Activated CD8-positive, alpha-beta memory T cell treated with anti-CD3 and anti-CD28 coated beads, Interleukin-2, amount 50 U/mL, for 4 hours (primary cell): Measurements from ENCODE around the gene KATNAL2.

ENCODE experiments used
- DNase-seq: peaks from one replicate; pipeline ENCODE4 v3.0.0-alpha.2; 2020

KATNAL2 gene

DNA sequence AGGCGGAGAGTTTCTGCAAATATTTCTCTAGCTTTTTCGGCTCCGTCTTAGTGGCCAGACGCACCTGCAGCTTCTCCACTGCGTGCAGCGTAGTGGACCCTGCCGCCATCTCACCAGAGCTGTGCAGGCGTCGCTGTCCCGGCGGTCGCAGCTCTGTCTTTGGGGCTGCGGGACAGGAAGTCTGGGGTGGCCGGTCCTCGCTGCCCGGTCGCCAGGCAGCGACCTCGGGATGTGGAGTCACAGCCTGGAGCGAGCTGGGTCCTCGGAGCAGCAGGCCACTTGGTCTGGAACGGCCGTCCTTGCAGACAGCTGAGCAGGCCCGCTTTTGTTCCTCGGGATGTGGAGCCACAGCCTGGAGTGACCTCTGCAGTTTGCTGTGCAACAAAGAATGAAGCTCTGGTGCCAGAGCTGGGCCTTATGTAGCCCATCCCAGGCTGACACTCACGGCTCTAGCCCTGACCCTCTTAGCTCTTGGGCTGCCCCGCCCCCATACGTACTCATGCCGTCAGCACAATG is 117.8 kb downstream of the KATNAL2 start, which contains the start of gene ELOA2:
Gene ELOA2, minus strand, starts transcription at position 466 of the 516 bp plus-strand sequence. Its CDS starts 357 bp downstream, at position 109.
- no peak for DNase-seq

DNA sequence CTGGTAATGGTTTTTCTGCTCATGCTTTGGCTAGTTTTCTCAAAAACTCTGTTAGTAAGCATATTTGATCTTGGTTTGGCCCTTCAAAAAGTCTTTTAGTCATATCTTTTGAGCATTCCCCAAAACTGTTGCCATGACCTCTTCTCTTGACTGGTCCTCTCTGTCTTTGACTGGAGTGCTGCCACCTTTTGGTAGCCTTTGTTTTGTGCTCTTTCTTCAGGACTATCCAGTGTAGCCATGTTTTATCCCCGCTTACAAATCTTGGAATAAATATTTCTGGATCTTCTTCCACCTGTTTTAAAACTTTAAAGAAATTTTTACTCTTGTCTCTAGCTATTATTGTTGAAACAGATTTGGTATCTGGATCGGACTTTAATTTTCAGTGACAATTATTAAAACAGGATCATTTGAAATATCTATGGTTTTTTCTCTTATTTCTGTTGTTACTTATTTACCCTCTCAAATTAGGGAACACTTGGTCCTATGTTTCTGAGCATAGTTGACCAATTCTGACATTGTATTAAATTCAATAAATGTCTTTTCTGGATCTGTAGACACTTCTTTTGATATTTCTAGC is 119.0 kb downstream of the KATNAL2 start:
- DNase-seq = no peak

DNA sequence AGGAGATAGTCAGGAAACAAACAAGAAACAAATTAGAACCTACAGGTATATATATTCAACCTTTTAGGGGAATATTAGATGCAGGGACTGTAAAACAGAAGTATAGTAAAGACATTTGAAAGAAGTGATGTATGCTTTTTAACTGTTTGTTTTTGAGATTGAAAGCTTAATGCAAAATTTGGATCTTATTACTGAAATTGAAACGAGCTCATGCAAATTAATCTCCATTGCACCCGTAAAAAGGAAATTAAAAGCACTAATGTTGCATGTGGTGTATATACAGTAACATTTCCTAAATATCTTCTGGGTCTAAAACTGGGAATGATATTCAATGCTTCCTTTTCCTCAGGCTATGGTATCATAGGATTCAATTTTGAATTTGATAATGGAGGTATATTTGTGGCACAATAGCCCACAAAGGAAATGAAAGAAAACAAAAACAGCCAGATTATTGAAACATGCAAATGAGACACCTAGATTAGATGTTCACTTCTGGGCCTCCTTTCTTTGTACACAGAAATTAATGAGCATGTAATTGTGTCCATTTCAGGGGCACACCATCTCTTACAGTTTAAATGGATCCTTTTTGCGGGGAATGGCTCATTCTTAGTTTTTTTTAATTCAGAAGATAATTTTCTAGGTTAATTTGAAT is 119.7 kb downstream of the KATNAL2 start:
- no peak for DNase-seq

DNA sequence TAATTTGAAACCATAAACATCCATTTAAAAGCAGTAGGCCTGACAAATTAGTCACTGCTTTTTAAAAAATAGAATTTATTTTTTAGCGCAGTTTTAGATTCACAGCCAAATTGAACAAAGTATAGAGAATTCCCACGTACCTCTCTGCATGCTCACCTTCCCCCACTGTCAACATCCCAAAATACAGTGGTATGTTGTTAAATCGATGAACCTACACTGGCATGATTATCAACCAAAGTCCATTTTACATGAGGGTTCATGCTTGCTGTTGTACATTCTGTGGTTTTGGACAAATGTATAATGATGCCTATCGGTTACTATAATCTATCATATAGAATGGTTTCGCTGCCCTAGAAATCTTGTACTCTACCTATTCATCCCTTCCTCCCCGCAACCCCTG is 123.6 kb downstream of the KATNAL2 start:
- DNase-seq = no peak

DNA sequence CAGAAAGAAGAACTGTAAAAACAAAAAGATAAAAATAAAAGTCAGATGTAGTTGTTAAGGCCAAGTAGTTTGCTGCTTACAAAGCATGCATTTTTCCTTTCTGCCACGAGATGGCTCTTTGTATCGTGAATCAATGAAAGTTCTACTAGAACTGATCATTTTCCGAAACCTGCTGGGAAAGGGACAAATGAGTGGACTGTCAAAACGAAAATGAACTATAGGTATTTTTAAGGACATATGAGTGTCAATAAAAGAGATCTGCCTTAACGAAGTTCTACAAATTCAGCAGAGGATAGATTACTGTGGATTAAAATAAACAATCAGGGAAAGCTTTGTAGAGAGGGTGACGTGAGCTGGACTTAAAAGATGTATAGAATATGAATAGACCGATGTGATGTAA is 133.1 kb downstream of the KATNAL2 start:
- no peak for DNase-seq

DNA sequence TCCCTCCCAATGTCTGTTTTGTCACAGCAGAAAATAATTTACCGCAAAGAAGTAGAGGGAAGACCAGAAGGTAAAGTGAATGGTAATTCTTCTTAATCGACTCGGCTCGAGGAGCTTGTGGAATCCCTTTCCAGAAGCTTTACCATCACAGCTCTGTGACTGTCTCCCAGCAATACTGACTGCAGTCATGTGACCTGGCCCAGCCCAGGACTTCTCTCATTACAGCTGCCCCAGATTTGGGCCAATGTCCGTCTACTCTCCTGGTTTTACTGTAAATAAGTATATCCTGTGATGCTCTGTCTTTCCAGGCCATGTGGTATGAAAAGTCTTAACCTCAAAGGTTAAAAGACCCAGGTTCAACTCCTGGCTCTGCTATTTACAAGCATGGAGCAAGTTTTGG is 137.0 kb downstream of the KATNAL2 start:
- DNase-seq = no peak

DNA sequence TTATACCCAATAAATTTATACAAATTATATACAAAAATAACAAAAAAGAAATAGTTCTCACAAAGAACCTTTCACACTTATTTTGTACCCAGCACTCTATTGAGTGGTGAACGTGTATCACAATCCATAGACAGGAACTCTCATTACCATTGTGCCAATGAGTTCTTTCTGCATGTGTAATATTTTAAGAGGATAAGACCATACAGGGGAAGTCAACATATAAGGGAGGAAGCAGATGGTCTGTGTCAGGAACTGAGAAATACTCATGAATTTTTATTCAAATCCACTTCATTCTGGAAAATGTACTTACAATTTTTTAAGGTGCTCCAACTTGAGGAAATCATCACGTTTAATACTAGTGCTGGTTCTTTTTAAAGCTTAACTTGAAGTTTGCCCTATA is 145.1 kb downstream of the KATNAL2 start:
- DNase-seq = no peak

DNA sequence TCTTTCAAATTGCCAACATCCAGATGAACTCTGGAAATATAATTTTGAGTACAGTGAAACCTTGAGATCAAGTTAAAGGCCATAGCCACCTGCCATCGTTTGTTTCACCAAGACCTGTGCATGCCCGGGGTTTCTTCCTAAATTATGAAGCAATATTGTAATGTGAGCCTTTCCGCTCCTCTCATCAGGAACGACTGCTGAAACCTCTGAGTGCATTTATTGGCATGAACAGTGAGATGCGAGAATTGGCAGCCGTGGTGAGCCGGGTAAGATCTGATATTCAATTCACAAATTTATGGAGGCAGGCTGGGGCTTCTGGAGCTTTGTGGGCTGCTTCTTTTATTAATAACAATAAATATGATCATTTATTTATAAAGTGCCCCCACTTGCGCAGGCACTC is 145.7 kb downstream of the KATNAL2 start:
- DNase-seq = no peak

DNA sequence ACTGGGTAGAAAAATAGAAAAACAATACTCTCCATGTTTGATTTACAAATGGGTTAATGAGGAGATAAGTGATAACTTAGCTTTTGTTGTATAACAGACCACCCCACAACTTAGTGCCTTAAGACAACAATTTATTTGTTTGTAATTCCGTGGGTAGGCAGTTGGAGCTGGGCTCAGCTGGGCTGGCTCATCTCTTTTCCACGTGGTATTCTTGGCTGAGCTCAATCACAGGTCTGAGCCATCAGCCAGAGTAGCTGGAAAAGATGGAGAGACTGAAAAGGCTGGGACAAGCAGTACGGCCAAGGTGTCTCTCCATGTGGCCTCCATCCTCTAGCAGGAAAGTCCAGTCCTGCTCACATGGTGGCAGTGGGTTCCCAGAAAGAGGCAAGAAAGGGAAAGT is 150.2 kb downstream of the KATNAL2 start:
- DNase-seq = no peak

DNA sequence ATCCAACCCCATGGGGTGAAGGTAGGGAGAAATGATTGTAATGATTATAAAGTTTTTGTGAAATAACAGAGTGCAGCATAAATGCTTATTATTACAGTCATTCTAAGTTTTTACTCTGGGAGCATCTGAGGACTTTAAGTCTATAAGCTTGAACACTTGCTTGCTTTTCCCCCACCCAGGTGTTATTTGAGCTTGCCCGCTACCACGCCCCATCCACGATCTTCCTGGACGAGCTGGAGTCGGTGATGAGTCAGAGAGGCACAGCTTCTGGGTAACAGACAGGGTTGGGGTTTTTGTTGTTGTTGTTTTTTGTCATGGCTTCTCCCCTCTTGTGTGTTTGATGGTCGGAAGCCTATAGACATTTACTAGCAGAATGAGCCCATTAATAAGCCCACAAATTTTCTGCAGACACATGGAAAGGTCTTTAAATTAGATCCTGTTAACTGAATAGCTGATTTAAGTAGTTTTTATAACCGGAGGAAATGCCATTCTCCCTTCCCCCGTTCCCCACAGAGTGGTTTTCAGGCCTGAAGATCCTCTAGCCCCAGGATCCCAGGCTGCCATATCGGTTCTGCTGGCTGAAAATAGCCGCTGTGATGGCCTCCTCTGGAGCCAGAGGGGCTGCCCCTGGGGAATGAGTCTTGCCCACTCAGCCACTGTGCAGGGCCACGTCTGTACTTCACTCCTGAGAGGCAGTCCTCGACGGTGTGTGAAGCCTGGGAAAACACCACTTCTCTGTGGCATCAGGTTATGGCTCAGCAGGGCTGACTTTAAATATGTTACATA is 157.9 kb downstream of the KATNAL2 start:
- DNase-seq = no peak

DNA sequence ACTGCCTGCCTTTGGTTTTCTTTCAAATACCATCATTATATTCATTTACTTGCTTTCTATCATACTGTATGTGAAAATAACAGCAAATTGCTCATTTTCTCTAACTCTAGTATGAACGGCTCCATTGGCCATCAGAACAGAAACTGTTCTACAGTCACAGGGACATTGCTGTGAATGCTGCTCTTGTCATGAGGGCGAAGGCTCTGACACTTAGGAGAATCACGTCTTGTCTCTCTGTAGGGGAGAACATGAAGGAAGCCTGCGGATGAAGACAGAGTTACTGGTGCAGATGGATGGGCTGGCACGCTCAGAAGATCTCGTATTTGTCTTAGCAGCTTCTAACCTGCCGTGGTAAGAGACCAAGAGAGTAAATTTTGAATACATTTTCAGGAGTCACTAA is 159.7 kb downstream of the KATNAL2 start:
- DNase-seq = no peak

DNA sequence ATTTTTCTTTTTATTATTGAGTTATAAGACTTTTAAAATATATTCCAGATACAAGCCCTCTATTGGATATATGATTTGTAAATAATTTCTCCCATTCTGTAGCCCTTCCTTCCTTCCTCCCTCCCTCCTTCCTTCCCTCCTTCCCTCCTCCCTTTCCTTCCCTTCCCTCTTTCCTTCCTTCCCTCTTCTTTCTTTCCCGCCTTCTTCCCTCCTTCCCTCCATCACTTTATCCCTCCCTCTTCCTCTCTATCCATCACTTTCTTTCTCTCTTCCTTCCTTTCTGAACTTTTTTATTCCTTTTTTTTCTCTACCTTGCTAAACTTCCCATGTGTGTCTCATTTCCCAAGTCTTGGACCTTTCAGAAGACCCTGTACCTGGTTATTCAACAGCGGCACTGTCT is 163.5 kb downstream of the KATNAL2 start:
- no peak for DNase-seq

DNA sequence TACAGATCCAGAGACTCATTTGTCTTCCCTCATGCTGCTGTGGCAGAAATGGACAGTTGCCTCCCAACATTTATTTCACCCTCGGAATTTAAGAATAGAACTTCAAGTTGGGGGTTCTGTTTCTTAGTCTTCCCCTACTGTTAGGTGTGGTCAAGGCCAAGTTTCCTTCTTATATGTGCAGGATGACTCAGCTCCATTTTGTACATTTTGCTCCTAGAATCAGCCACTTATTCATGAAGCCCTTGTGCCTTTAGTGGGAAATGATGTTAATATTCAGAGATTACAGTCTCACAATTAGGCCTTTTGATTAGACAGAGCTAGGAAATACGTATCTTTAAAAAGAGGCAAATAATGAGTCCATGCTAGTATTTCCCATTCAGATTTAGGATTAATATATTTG is 164.2 kb downstream of the KATNAL2 start:
- no peak for DNase-seq

DNA sequence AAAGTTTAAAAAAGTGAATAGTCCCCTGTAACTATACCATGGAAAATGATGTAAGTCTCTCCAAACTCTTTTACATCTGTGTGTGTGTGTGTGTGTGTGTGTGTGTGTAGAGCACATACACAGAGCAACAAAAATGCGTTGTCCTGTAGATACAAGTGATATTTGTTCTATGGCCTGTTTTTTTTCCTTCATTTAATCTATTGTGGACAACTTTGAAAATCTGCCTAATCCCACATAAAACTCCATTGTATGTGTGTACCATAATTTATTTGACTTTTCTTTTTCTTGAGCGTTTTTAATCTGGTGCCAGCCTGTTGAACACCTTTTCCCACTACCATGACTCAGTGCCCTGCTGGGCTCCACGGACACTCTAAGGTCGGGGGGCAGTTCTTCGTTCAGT is 170.3 kb downstream of the KATNAL2 start:
- DNase-seq = no peak

DNA sequence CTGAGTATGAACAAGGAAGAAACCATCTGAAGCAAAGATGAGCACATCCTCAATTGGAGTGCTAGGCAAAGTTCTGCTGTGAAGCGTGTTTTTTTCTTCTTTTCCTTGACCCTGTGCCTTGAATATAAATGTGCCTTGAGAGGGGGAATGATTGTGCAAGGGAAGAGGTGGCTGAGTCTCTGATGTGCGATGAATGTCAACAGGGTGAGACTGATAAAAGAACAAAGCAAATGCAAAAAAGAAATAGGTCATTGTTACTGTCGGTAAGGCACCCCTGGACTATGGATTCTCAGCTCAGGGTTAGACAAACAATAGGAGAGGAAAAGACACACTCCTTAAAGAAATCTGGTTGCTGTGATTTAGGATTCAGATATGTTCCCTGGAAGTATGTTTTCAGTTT is 178.4 kb downstream of the KATNAL2 start:
- DNase-seq = no peak

DNA sequence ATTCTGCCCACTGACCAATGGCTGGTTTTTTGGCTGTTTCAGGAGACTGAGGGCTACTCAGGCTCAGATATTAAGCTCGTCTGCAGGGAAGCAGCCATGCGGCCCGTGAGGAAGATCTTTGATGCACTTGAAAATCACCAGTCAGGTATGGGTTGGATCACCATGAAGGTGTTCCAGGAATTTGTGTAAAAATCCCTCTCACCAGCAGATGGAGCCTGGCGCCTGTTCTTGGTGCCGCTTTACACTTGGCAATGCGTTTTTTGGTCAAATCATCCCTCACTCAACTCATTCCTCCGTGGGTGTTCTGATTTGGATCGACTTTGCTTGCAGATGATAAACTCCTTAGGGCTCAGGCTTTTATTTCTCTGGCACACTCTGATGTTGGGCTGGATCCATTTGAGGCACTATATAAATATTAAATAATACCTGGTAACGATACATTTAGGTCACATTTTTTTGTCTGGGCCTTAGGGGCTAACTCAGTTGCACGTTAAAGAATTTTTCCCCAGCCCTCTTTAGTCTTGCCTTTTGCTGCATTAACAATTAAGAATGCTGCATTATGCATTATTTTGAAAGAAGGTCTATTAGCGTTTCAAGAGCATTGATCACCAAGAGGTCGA is 182.9 kb downstream of the KATNAL2 start:
- DNase-seq = peak; percentile 58

DNA sequence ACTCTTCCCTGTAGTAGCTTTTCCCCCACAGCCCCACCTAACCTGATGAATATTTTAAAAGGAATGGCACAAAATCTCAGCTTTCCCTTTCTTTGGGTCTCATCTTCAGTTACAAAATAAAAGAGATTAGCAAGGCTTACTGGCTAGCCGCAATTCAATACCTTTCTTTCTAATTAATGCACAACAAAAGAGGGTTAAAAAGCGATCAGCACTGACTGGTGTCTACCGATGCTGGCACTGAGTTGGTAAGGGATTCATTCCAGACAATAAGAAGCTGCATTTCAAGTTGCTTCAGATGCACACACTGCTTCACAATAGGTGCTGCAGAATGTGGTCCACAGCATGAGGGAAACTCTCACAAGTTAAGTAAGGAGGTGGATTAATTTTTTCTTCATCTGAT is 191.0 kb downstream of the KATNAL2 start:
- DNase-seq = no peak

DNA sequence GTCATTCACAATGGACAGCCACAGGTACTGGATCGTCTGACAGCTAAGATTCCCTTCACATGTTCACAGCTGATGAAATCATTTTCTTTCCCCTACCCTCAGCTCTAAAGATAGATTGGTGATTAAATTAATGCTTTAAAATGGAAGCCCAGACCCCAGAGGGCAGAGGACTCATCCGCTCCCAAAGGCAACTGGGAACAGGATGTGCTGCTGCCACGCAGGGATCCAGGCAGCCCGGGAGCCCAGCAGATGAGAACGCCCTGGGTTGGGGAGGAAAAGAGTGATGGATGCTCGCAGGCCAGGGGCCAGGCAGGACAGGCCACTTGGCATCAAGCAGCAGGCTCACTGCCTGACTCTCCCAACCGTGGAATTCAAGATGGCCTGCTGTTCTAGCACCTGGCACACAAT is 191.6 kb downstream of the KATNAL2 start:
- DNase-seq = no peak

DNA sequence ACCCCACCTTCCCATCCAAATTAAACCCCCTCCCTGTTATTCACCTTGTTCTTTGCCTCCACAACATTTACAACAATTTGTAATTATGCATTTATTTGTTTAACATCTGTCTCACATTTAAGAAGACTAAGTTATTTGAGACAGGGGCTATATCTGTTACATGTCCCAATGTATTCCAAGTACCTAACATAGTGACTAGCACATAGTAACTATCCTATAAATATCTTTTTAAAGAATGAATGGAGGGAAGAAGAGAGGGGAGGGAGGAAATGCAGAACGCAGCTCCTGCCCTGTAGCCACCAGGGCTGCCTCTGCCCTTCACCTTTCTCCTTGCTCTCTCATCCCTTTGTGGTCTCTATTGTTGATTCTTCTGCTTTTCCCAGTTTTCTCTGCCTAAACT is 192.3 kb downstream of the KATNAL2 start:
- no peak for DNase-seq

DNA sequence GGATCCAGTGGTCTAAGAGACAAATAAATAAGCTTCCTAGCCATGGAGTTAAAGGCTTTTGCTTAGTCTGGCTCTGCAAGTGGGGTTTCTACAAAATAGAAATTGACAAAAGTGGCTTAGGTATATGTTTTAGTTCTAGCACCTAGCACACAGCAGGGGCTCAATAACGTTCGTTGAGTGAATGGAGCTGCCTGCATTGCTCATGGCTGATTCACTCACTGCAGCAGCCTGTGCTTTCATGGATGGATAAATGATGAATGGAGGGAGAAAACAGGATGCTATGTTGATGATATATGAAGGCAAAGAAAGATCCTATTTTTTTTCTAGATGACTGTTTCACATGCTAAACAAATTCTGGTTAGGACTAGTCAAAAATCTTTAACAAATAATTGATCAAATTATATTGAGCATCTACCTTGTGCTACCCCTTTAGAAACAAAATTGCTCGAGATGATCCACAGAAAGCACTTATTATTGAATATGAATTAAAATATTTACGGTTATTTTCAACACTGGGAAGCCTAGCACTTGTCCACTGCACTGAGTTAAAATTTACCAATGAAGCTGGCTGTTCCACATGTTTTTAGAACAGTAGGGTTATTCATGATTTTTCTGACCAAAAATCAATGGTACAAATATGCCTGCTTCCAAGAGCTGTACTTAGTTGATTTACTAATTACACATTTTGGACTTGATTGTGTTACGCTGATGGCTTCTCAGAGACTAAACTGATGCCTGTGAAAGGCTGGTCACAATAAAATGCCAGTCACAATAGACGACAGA is 193.3 kb downstream of the KATNAL2 start:
- DNase-seq = no peak

DNA sequence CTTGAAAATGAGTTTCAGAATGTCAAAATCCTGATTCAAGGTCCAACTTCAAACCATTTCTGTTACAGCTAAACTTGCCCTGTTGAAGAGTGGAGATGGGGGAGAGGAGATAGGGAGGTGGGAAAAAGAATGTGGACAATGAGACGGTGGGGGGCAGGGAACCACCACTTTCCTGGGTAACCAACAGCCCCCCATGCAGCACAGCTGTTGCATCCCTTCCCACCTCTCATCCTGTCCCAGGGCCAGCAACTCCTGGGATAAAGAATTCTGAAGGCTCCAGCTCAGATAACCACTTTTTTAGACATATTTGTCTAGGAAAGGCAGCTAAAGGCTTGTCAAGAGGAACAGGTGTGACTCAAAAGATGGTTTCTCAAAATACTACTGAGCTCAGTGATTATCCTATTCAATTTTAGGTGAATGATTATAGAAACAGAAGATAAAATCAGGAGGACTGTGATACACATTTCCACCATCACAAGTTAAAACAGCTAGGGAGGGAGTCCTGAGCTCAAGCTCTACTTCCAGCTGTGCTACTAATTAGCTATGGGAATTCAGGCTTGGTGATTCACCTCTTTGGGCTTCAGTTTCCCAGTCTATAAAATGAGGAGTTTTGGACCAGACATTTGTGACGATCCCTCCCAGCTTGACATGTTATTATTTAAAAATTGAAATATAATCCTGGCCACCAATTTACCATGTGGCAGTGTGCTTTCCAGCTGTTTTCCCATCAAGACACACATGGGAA is 196.6 kb downstream of the KATNAL2 start:
- DNase-seq = no peak

DNA sequence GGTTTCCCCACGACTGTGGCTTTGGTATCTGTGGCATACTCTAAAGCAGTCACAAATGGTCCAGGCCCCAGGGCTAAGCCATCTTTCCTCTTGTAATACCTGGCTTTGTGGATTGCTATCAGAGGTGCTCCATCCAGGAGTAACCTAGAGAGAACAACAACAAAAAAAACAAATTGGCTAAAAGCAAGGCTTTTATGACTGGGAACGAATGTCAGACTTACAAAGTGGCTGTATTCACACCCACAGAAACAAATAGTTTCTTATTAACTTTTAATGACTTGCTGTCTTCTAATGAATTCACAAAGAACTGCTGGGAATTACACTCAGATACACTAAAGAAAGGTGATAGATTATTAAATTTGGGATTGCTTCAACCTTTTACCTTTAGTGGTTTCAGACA is 197.8 kb downstream of the KATNAL2 start:
- no peak for DNase-seq
